HepG2 (cell line): Measurements from ENCODE around the gene FAM83C. TPM values are rescaled to one million over a fixed set of nuclear protein-coding genes. Genes with fewer than 3 reads are reported as not detected.

Experiments
- ARID2 ChIP-seq: sonication (generic); formaldehyde crosslinking; IDR thresholded peaks from 2 replicates; pipeline ENCODE4 v1.8.1; 2022; ENCODE audit warnings: mild to moderate bottlenecking, missing genetic modification reagents, borderline replicate concordance
- BRD4 ChIP-seq: sonication (generic); formaldehyde crosslinking; IDR thresholded peaks from 2 replicates; pipeline ENCODE4 v1.4.0; 2020; ENCODE audit warnings: missing genetic modification reagents
- CEBPB ChIP-seq: IDR thresholded peaks from 2 replicates; pipeline ENCODE4 v1.6.1; 2011; ENCODE audit warnings: low read depth, low read length, improper control_type of control experiment, borderline replicate concordance
- CTCF ChIP-seq: sonication (generic); formaldehyde crosslinking; IDR thresholded peaks from 2 replicates; pipeline ENCODE4 v1.5.0; 2020; ENCODE audit warnings: mild to moderate bottlenecking, missing genetic modification reagents, moderate library complexity
- EZH2 ChIP-seq: conservative IDR thresholded peaks from 2 replicates; pipeline ENCODE4 v1.6.1; 2012; ENCODE audit warnings: mild to moderate bottlenecking, low read depth, low read length, moderate library complexity
- HDAC2 ChIP-seq: sonication (generic); formaldehyde crosslinking; IDR thresholded peaks from 2 replicates; pipeline ENCODE4 v1.4.0; 2020; ENCODE audit warnings: missing genetic modification reagents
- HHEX ChIP-seq: IDR thresholded peaks from 2 replicates; pipeline ENCODE4 v1.6.1; 2016; ENCODE audit warnings: control low read depth
- HNRNPLL ChIP-seq: fragments of 200-400 bp; formaldehyde crosslinking; IDR thresholded peaks from 2 replicates; pipeline ENCODE4 v1.6.1; 2017; ENCODE audit warnings: mild to moderate bottlenecking, low read depth, low read length; ENCODE audit not compliant: poor library complexity, severe bottlenecking
- JUNB ChIP-seq: sonication (generic); formaldehyde crosslinking; IDR thresholded peaks from 2 replicates; pipeline ENCODE4 v1.8.0; 2022; ENCODE audit warnings: missing genetic modification reagents, mild to moderate bottlenecking, borderline replicate concordance
- MNT ChIP-seq: fragments of 450-650 bp; IDR thresholded peaks from 2 replicates; pipeline ENCODE4 v1.6.1; 2016
- NFYB ChIP-seq: sonication (generic); formaldehyde crosslinking; IDR thresholded peaks from 2 replicates; pipeline ENCODE4 v1.4.0; 2020; ENCODE audit warnings: missing genetic modification reagents
- NONO ChIP-seq, 2 experiments: fragments of 450-650 bp in 1 of 2; sonication (generic) in 1 of 2; formaldehyde crosslinking in 1 of 2; IDR thresholded peaks in 1 of 2; conservative IDR thresholded peaks in 1 of 2; 2 replicates each; pipeline versions ENCODE4 v1.6.1 to v1.8.0; 2017 to 2022; ENCODE audit warnings: mild to moderate bottlenecking in 1 of 2, missing genetic modification reagents in 1 of 2, moderate library complexity in 1 of 2
- NR0B2 ChIP-seq: sonication (generic); formaldehyde crosslinking; IDR thresholded peaks from 2 replicates; pipeline ENCODE4 v1.4.0; 2020; ENCODE audit warnings: mild to moderate bottlenecking, missing genetic modification reagents
- SNAPC5 ChIP-seq: sonication (generic); formaldehyde crosslinking; IDR thresholded peaks from 2 replicates; pipeline ENCODE4 v1.8.1; 2023; ENCODE audit warnings: mild to moderate bottlenecking, missing genetic modification reagents, borderline replicate concordance
- SOX5 ChIP-seq: IDR thresholded peaks from 2 replicates; pipeline ENCODE4 v1.6.1; 2016; ENCODE audit warnings: borderline replicate concordance
- TFDP2 ChIP-seq: sonication (generic); formaldehyde crosslinking; IDR thresholded peaks from 2 replicates; pipeline ENCODE4 v1.4.0; 2020; ENCODE audit warnings: missing genetic modification reagents
- ZIK1 ChIP-seq: sonication (generic); formaldehyde crosslinking; IDR thresholded peaks from 2 replicates; pipeline ENCODE4 v1.5.0; 2020; ENCODE audit warnings: mild to moderate bottlenecking, low read depth, missing genetic modification reagents, borderline replicate concordance
- ZNF101 ChIP-seq: sonication (generic); formaldehyde crosslinking; IDR thresholded peaks from 2 replicates; pipeline ENCODE4 v1.4.0; 2020; ENCODE audit warnings: mild to moderate bottlenecking, low read depth, missing genetic modification reagents, borderline replicate concordance
- ZNF207 ChIP-seq: fragments of 450-650 bp; IDR thresholded peaks from 2 replicates; pipeline ENCODE4 v1.6.1; 2016; ENCODE audit warnings: antibody characterized with exemption, borderline replicate concordance
- ZNF282 ChIP-seq: fragments of 450-650 bp; IDR thresholded peaks from 2 replicates; pipeline ENCODE4 v1.6.1; 2018; ENCODE audit not compliant: partially characterized antibody
- ZNF329 ChIP-seq: sonication (generic); formaldehyde crosslinking; IDR thresholded peaks from 2 replicates; pipeline ENCODE4 v1.9.0; 2021; ENCODE audit warnings: low read depth, mild to moderate bottlenecking, missing genetic modification reagents
- ZNF644 ChIP-seq: IDR thresholded peaks from 2 replicates; pipeline ENCODE4 v1.6.1; 2016; ENCODE audit warnings: low read depth
- ZNF691 ChIP-seq: sonication (generic); formaldehyde crosslinking; IDR thresholded peaks from 2 replicates; pipeline ENCODE4 v1.4.0; 2020; ENCODE audit warnings: missing genetic modification reagents, low read depth, mild to moderate bottlenecking, borderline replicate concordance
- ZNF780A ChIP-seq: sonication (generic); formaldehyde crosslinking; IDR thresholded peaks from 2 replicates; pipeline ENCODE4 v1.8.0; 2022; ENCODE audit warnings: mild to moderate bottlenecking, missing genetic modification reagents, moderate library complexity
- ZNF891 ChIP-seq: sonication (generic); formaldehyde crosslinking; IDR thresholded peaks from 2 replicates; pipeline ENCODE4 v1.5.0; 2020; ENCODE audit warnings: mild to moderate bottlenecking, missing genetic modification reagents
- polyA plus RNA-seq, 8 experiments: library from polyadenylated mRNA; depleted of rRNA in 3 of 8; stranded (reverse) in 7 of 8; unstranded in 1 of 8; fragments of >200 nt; fragmentation: Illumina TruSeq in 4 of 8; extraction: Trizol in 4 of 8; gene quantifications; 2 replicates each; pipeline versions ENCODE4 v1.2.1 to v1.2.3, GENCODE V29; 2011 to 2016; ENCODE audit warnings: low read depth in 4 of 8, missing spikeins in 1 of 8, mixed read lengths in 1 of 8; ENCODE audit not compliant: insufficient read depth in 1 of 8
- total RNA-seq, 5 experiments: library from RNA; depleted of rRNA; stranded (reverse); fragments of >200 nt; fragmentation: Illumina TruSeq; extraction: Trizol; gene quantifications; 2 replicates each; pipeline ENCODE4 v1.2.3, GENCODE V29; 2016; ENCODE audit warnings: low read depth in 1 of 5

The FAM83C gene
- total and polyA plus RNA-seq, 2 of the 13 experiments (the other 11 are each of a cell fraction or from before 2014, with no cell fraction given), result 0.04 TPM; not detected in 1

GRCh38 chr20:35306931-35307517 is 14.8 kb upstream of the FAM83C start (continued):
- TF ChIP-seq ZNF780A (CRISPR knock-in tag) (no peak), ZIK1 (CRISPR knock-in tag) (no peak), ZNF282 (no peak), CTCF (CRISPR knock-in tag) (peak; percentile 97), ARID2 (CRISPR knock-in tag) (no peak), ZNF691 (CRISPR knock-in tag) (no peak), CEBPB (no peak), JUNB (CRISPR knock-in tag) (no peak), HNRNPLL (no peak), HDAC2 (CRISPR knock-in tag) (no peak; the same call in 1 of the 2 replicates), TFDP2 (CRISPR knock-in tag) (no peak), NR0B2 (CRISPR knock-in tag) (no peak), EZH2 (no peak), NONO (IDR thresholded peaks at IDR 0.05) (no peak), NONO (CRISPR knock-in tag; conservative IDR thresholded peaks at IDR 0.05) (no peak), SNAPC5 (CRISPR knock-in tag) (no peak), ZNF101 (CRISPR knock-in tag) (no peak), MNT (no peak), BRD4 (CRISPR knock-in tag) (no peak; the same call in 1 of the 2 replicates), ZNF329 (CRISPR knock-in tag) (no peak), ZNF207 (no peak), SOX5 (peak; percentile 38; the same call in 1 of the 2 replicates), HHEX (no peak), NFYB (no peak), ZNF644 (CRISPR knock-in tag) (peak; percentile 39; the same call in 1 of the 2 replicates), ZNF891 (CRISPR knock-in tag) (no peak; the same call in 1 of the 2 replicates)
